ENCODE data around the gene MED22.

GRCh38 chr9:133380734-133381133 lies 32.8 kb upstream of the MED22 start:
- TF ChIP-seq, protein P1, sequence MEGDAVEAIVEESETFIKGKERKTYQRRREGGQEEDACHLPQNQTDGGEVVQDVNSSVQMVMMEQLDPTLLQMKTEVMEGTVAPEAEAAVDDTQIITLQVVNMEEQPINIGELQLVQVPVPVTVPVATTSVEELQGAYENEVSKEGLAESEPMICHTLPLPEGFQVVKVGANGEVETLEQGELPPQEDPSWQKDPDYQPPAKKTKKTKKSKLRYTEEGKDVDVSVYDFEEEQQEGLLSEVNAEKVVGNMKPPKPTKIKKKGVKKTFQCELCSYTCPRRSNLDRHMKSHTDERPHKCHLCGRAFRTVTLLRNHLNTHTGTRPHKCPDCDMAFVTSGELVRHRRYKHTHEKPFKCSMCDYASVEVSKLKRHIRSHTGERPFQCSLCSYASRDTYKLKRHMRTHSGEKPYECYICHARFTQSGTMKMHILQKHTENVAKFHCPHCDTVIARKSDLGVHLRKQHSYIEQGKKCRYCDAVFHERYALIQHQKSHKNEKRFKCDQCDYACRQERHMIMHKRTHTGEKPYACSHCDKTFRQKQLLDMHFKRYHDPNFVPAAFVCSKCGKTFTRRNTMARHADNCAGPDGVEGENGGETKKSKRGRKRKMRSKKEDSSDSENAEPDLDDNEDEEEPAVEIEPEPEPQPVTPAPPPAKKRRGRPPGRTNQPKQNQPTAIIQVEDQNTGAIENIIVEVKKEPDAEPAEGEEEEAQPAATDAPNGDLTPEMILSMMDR (IDR thresholded peaks at IDR 0.05): no peak
- TF ChIP-seq POLR2A (IDR thresholded peaks at IDR 0.05): no peak
